ENCODE results near the gene THRSP. TPM values are rescaled to one million over a fixed set of nuclear protein-coding genes. Genes with fewer than 3 reads are reported as not detected.

Gene THRSP
- total and polyA plus RNA-seq, 2 experiments from 2014 or later = not detected

GRCh38 chr11:78110351-78110750 is 46.7 kb downstream of the THRSP start:
- no peak for TF ChIP-seq NANOG (IDR thresholded peaks at IDR 0.05; ENCODE audit: borderline replicate concordance)
- Histone ChIP-seq H3K79me2 (replicated peaks; ENCODE audit: insufficient read depth) (no peaks in the 10 kb centered on the region), H3K4me2 (no peak overlapping the region), H3K4me3 (no peak overlapping the region), H4K20me1 (replicated peaks; ENCODE audit: insufficient read depth) (no peaks in the 10 kb centered on the region), H3F3A (replicated peaks; ENCODE audit: low read depth) (no peaks in the 10 kb centered on the region), H3K27me3 (ENCODE audit: insufficient read depth) (no peaks in the 10 kb centered on the region), H3K27ac (ENCODE audit: low read depth) (no peak overlapping the region), H3K9me2 (ENCODE audit: insufficient read depth) (no peaks in the 10 kb centered on the region), H2AFZ (no peak overlapping the region), H3K4me1 (ENCODE audit: insufficient read depth) (no peaks in the 10 kb centered on the region), H3K36me3 (ENCODE audit: insufficient read depth) (peaks cover 41% of the 10 kb centered on the region; the same call in 1 of the 2 replicates)
- ATAC-seq = no peak
- no peak for DNase-seq (ENCODE audit: low spot score)
- Mint-ChIP-seq H3K27ac (no peak overlapping the region), H3K4me3 (no peak overlapping the region), H3K36me3 (ENCODE audit: low read depth) (peaks cover 42% of the 10 kb centered on the region), H3K27me3 (ENCODE audit: insufficient read depth, low read depth, poor library complexity) (peaks cover 1% of the 10 kb centered on the region), H3K9me3 (no peaks in the 10 kb centered on the region), H3K4me1 (no peaks in the 10 kb centered on the region)

GRCh38 chr11:78110830-78111229 is 47.2 kb downstream of the THRSP start:
- Histone ChIP-seq H3F3A (replicated peaks; ENCODE audit: low read depth) (no peaks in the 10 kb centered on the region), H2AFZ (no peak overlapping the region), H3K36me3 (ENCODE audit: insufficient read depth) (peaks cover 41% of the 10 kb centered on the region; the same call in 1 of the 2 replicates), H3K79me2 (replicated peaks; ENCODE audit: insufficient read depth) (no peaks in the 10 kb centered on the region), H3K27ac (ENCODE audit: low read depth) (no peak overlapping the region), H3K27me3 (ENCODE audit: insufficient read depth) (no peaks in the 10 kb centered on the region), H3K4me2 (no peak overlapping the region), H4K20me1 (replicated peaks; ENCODE audit: insufficient read depth) (no peaks in the 10 kb centered on the region), H3K9me2 (ENCODE audit: insufficient read depth) (no peaks in the 10 kb centered on the region), H3K4me1 (ENCODE audit: insufficient read depth) (no peaks in the 10 kb centered on the region), H3K4me3 (no peak overlapping the region)
- Mint-ChIP-seq H3K27ac (no peak overlapping the region), H3K4me3 (no peak overlapping the region), H3K27me3 (ENCODE audit: insufficient read depth, low read depth, poor library complexity) (peaks cover 1% of the 10 kb centered on the region), H3K9me3 (no peaks in the 10 kb centered on the region), H3K4me1 (no peaks in the 10 kb centered on the region), H3K36me3 (ENCODE audit: low read depth) (peaks cover 45% of the 10 kb centered on the region)
- TF ChIP-seq JUNB (IDR thresholded peaks at IDR 0.05; ENCODE audit: unreplicated experiment) (no peak), ZNF331 (CRISPR knock-in tag; IDR thresholded peaks at IDR 0.05; ENCODE audit: low read depth) (no peak), REST (IDR thresholded peaks at IDR 0.05; ENCODE audit: unreplicated experiment) (no peak), POLR2AphosphoS5 (IDR thresholded peaks at IDR 0.05; ENCODE audit: low read depth) (no peak)
- ATAC-seq (no peak), DNase-seq (ENCODE audit: low spot score) (no peak)

DNA sequence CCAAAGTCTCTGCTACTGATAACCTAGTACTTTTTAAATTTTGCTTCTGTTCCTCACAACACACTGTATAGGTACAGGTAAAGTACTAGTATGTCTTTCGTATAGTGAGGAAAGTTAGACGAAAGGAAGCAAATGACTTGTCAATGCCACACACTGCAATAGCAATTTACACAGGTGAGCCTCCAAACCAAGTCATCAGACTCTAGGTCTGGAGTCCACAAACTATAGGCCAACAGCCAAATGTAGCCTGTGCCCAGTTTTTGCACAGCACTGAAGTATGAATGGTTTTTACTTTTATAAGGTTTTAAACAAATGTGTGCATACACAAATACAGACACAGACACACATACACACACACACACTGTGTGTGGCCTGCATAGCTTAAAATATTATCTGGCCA is 47.6 kb downstream of the THRSP start:
- no peaks in the 10 kb centered on the region for H3K4me1 Mint-ChIP-seq
- ATAC-seq = no peak
- no peak for DNase-seq (ENCODE audit: low spot score)
- no peaks in the 10 kb centered on the region for H3K4me1 ChIP-seq (ENCODE audit: insufficient read depth)
- H2AFZ ChIP-seq = no peak overlapping the region
- H3K27me3 Mint-ChIP-seq (ENCODE audit: insufficient read depth, low read depth, poor library complexity) = peaks cover 1% of the 10 kb centered on the region
- H3K4me2 ChIP-seq = no peak overlapping the region
- H4K20me1 ChIP-seq (replicated peaks; ENCODE audit: insufficient read depth) = no peaks in the 10 kb centered on the region
- H3K4me3 Mint-ChIP-seq = no peak overlapping the region
- no peaks in the 10 kb centered on the region for H3K9me3 Mint-ChIP-seq
- H3K79me2 ChIP-seq (replicated peaks; ENCODE audit: insufficient read depth) = no peaks in the 10 kb centered on the region
- H3K27ac Mint-ChIP-seq = no peak overlapping the region
- H3K9me2 ChIP-seq (ENCODE audit: insufficient read depth) = no peaks in the 10 kb centered on the region
- no peaks in the 10 kb centered on the region for H3K27me3 ChIP-seq (ENCODE audit: insufficient read depth)
- H3K27ac ChIP-seq (ENCODE audit: low read depth) = no peak overlapping the region
- peaks cover 41% of the 10 kb centered on the region; the same call in 1 of the 2 replicates for H3K36me3 ChIP-seq (ENCODE audit: insufficient read depth)
- no peak overlapping the region for H3K4me3 ChIP-seq
- no peaks in the 10 kb centered on the region for H3F3A ChIP-seq (replicated peaks; ENCODE audit: low read depth)
- H3K36me3 Mint-ChIP-seq (ENCODE audit: low read depth) = peaks cover 45% of the 10 kb centered on the region
- TF ChIP-seq POLR2AphosphoS5 (IDR thresholded peaks at IDR 0.05; ENCODE audit: low read depth) (no peak), ZNF114 (CRISPR knock-in tag; IDR thresholded peaks at IDR 0.05) (no peak), ZNF331 (CRISPR knock-in tag; IDR thresholded peaks at IDR 0.05; ENCODE audit: low read depth) (no peak), JUNB (IDR thresholded peaks at IDR 0.05; ENCODE audit: unreplicated experiment) (no peak), EZH2phosphoT487 (IDR thresholded peaks at IDR 0.05; ENCODE audit: unreplicated experiment) (no peak), REST (IDR thresholded peaks at IDR 0.05; ENCODE audit: unreplicated experiment) (no peak), EZH2 (IDR thresholded peaks at IDR 0.05; ENCODE audit: low read depth, unreplicated experiment) (no peak)
- TF ChIP-seq, protein P1, sequence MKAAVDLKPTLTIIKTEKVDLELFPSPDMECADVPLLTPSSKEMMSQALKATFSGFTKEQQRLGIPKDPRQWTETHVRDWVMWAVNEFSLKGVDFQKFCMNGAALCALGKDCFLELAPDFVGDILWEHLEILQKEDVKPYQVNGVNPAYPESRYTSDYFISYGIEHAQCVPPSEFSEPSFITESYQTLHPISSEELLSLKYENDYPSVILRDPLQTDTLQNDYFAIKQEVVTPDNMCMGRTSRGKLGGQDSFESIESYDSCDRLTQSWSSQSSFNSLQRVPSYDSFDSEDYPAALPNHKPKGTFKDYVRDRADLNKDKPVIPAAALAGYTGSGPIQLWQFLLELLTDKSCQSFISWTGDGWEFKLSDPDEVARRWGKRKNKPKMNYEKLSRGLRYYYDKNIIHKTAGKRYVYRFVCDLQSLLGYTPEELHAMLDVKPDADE (IDR thresholded peaks at IDR 0.05) = no peak
